Pulmonary artery endothelial cell (primary cell): ENCODE data around the gene PRAC2. TPM values are rescaled to one million over a fixed set of nuclear protein-coding genes. Genes with fewer than 3 reads are reported as not detected.

Source experiments
- DNase-seq: peaks from one replicate; pipeline ENCODE4 v3.0.0-alpha.2; 2011; ENCODE audit warnings: low read depth, low spot score
- total RNA-seq: library from RNA; depleted of rRNA; stranded (reverse); fragments of >200 nt; gene quantifications from 2 replicates; pipeline ENCODE4 v1.2.3, GENCODE V29; 2014

Gene PRAC2
- total RNA-seq, 1 donor from 2014 or later: not detected

DNA sequence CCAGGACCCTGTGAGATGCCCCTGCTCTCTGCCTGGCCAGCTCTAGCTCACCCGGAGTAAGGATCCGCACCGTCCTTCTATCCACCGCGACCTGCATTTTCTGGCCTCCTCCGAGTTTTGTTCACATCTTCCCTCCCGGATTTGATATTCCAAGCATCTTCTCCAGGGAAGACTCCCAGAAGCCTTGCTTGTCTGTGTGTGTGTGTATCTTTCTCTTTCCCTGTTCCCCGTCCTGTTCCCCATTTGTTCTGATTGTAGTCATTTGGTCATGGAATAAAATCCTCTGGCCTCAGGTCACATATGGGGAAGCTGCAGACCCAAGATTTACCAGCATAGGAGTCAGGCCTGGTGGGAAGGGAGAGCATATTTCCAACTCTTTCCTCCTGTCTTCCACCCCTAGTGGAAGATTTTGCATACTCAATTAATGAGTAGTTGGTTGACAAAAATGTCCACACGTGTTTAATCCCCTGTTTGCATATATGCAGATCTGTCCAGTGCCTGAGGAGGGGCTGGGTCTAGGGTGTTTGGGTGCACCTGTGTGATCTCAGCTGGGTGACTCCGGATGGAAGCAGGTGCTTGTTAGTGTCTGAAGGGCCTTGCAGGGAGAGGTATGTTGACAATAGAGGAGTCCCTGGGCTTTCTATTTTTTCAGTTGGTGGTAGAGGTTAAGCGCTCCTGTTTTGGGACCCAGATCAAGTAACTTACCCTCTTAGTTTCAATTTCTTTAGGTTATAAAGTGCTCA, 2.5 kb upstream of the PRAC2 start:
- DNase-seq: no peak

- no peak for DNase-seq
Observed at GRCh38 chr17:48721009-48721402, 2.0 kb upstream of the PRAC2 start.

- no peak for DNase-seq
Observed at GRCh38 chr17:48722201-48722907, 631 bp upstream of the PRAC2 start, which contains the start of gene PRAC1. Gene PRAC1, minus strand, starts transcription at chr17:48722518. Its CDS starts 126 bp downstream, at chr17:48722392.

GRCh38 chr17:48723423-48724250, 652 bp downstream of the PRAC2 start:
- no peak for DNase-seq

DNA sequence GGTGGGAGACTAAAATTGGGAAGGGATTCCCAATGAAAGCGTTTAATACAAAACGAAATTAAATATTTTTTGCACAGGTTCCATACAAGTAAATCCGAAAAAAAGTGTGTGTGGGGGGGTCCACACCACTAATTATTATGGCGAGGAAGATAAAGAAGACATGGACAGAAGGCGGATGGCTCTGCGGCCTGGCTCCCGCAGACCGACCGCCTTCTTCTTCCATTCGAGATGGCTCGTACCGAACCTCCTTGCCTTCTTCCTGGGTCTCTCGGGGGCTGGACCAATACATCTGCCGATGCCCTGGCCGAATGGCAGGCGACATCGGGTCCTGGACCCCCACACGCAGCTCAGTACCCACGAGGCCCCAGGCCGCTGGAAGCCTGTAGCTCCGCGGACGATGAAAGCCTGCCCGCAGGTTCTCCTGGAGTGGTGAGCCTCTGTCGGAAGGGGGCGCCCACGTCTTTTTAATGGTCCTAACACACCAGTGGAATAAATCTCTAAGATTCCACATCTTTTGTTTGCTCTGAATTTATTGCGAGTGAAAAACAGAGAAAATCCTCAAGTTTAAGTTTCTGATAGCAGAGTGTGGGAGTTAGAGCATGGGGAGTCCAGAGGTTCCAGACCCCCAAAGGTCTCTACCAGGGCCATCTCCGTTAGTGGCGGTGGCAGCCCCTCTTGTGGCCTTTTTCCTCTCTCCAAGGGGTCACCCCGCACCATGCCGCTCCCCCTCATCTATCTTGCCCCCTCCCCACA, 1.4 kb downstream of the PRAC2 start:
- DNase-seq: peak; percentile 27

DNA sequence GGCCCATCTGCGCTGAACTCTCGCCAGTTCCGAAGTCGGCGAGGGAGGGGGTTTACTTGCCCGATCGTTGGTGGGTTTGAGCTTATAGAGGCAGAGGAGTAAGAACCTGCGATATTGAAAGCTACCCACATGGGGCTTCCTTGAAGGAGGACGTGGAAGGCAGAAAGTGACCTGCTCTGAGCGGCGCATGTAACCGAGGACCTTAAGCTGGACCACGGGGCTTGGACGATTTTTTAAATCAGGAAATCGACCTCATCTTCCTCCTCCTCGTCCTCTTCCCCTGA, 2.0 kb downstream of the PRAC2 start:
- no peak for DNase-seq

DNA sequence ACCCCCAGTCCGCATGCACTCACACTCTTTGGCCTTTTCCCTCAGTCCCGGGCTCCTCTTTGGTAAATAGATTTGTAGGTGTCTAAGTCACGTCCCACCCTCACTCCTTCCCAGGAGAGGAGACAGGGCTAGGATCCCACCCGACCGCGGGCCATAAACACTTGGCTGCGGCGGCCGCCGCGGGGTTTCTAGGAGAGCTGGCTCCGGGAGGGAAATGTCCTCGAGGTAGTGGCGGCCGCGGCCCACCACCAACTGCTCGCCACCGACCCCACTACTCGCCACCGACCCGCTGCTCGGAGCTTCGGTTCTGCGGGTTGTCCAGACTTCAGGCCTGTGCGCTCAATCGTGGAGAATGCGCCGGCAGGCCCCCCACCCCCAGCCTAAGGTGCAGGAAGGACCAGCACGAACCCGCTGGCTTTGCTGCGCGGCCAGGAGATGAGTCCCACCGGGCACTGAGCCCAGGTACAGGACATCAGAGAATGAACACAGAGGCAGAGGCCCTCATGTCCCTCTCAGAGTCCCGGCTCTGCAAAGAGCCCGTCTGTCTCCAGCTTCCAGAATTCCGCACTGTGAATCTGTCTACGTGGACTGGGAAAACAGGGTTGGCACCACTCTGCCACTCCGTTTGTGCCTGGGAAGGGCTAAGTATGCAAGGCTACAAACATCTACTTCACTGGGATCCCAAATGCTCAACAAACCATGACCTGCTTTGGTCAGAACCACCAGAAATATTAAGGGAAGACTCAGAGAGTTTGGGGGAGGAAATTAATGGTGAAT, 2.5 kb downstream of the PRAC2 start:
- no peak for DNase-seq

- DNase-seq: no peak
Observed at GRCh38 chr17:48726114-48726915, 3.3 kb downstream of the PRAC2 start.

GRCh38 chr17:48726916-48727286, 3.9 kb downstream of the PRAC2 start:
- no peak for DNase-seq

DNA sequence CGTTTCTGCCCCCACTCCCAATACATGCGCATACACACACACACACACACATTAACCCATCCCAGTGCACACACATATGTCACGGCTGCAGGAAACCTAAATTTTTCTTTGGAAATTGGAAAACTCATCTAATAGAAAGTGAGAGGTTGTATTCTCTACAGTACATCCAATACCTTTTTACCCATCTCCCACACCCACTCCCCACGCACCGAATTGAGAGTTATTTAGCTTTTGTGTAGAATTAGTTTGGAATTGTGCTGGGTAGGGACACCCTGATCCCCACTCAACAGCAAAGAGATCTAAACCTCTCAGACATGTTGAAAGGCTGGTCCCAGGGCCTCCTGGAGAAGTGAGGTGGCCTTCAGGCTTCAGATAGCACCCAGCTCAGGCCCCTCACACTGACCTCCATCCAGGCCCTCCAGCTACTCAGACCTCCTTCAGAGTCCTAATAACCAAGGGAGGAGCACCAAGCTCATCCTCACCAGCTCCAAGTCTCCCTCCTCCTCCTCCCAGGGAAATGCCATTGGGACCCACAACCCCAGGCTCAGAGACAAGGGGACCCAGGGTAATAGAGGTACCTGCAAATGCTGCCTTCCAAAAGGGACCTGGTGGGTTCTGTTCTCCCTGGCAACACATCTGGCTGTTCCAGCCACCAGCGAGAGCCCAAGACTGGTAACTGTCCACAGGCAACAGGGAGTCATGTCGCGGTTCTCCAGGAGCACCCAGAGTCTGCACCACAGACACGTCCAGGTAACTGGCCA, 4.6 kb downstream of the PRAC2 start:
- DNase-seq: no peak

GRCh38 chr17:48728232-48729231, 5.5 kb downstream of the PRAC2 start, which contains the start of gene HOXB13:
Gene HOXB13, minus strand, starts transcription at chr17:48728750. Its CDS starts 157 bp downstream, at chr17:48728593.
- DNase-seq: no peak

DNA sequence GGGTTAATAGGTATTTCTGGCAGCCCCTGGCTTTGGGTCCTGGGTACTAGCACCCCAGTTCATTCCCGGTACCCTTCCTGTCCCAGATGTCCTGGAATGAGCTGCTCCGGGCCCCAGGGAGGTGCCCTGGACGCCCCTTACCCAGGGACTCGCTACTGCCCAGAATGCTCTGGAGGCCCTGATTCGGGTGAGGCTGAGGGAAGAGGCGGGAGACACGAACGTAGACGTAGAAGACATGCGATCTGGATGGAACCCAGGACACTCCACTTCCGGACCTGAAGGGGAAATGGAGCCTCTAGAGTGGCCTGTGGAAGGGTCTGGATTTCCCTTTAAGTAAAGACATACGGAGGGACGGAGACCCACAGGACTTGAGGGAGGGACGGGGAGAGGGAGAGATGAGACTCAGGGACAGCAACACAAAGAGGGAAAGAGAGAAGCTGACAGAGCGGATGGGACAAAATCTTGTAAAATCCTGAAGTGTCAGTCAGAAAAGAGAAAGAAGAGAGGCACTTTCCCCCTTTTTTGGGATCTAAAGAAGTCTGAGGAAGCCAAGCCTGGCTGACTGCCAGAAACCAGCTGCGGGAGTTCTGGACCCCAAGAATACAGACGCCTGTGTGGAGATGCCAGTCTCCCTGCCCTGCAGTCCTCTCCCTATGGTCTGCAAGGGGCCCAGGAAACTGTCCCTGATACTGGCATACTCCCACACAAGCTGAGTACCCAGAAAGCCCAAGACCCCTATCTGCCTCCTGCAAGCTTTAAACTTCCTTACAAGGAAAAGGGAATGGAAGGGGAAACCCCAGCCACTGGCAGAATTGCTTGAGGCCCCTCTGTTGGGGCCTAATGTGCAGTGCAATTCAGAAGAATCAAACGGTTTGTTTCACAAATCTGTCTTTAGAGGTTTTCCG, 6.6 kb downstream of the PRAC2 start:
- DNase-seq: no peak

GRCh38 chr17:48730240-48730550, 7.2 kb downstream of the PRAC2 start:
- DNase-seq: no peak

DNA sequence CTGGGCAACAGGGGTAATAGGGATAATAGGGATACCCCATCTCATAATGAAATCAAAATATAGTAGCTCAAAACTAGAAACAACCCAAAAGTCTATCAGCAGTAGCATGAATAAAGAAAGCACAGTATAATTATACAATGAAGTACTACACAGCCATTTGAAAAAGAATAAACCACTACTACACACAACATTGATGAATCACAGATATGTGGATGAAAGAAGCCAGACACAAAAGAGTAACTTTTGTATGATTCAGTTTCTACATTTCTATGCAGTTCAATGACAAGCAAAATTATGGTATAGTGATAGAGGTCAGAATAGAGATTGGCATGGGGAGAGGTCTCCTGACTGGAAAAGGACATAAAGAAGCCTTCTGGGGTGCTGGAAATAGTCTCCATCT, 8.4 kb downstream of the PRAC2 start:
- no peak for DNase-seq

DNA sequence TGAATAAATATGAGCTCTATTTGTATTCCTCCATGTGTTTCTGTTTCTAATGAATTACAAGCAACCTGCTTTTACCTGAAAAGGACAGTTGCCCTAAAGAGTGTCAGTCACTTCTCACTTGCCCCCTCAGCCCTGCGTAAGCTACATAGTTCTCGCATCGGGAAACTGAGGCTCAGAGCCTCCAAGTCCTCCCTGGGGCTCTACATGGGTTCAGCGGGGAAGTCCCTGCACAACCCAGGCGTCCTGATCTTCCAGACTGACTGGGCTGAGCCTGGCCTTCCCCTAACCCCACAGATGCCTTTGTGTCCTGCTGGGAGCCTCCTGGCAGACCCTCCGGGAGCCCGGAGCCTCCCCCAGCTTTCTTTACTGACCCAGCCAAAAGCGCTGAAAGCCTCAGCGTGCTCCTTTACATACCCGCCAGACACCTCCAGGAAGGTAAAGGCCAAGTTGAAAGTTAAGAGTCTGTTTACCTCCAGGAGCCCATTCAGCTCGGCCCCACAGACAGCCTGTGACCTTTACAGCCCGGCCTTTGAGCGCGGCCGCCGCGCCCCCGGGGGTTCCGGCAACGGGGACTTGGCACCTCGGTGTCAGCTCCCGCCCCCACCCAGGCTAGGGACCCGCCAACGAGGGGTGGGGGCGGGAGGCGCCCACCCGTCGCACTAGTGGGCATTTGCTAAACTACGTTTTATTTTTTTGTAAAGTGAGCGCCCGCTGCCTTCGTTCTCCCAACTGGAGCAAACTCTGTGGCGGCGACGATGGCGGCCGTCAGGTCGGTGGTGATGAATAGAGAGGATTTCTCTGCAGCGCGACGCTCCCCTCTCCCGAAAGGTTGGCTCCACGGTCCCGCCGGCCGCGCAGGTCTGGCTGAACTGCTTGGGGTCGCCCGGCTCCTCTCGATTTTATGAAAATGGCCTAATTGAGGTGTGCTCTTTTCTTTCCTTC, 10.0 kb downstream of the PRAC2 start:
- no peak for DNase-seq
